HuH-7.5 (cell line): ENCODE data around the gene CDCA7L.
"Not testable (repeated sequence)": the region's sequence is repeated elsewhere in the genome, so short reads cannot be mapped to it uniquely, and the experiment has no call there.

Source experiments
- DNase-seq: peaks from one replicate; pipeline ENCODE4 v3.0.0; 2011; ENCODE audit warnings: low spot score

The CDCA7L gene

DNA sequence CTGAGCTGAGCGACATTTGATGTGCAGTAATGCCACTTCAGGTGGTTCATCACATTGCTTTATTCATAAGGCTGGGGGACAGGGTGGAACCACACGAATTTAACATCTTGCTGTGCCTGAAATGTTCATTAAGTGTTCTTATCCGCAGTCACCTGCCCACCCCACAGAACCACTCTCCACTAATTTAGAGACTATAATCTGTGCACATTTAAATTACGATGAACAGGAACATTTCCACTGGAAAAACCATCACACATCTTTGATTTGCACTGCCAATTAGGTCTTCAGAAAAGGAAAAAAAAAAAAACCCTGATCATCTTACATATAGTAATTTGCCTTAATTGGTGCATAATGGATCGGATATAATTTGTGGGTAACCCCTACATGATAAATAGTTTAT is 2.3 kb downstream of the CDCA7L start:
- no peak for DNase-seq

DNA sequence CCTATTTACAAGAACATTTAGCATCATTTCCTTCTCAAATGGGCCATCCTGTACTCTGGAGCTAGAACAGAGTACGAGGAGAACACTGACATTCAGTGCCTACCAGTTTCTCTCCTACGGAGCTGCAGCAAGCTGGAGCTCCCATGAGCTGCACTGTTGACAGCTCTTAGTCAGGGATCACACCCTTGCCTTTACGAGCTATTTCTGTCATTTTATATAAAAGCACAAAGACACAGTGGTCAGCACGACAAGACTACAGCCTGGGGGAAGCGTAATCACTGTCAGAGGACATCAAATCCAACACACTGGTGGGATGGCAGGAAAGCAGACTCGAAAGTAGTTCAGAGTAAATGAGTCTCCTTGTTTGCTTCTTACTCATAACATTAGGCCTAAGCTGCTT is 2.7 kb downstream of the CDCA7L start:
- no peak for DNase-seq

- DNase-seq, result no peak
These were observed 4.0 kb downstream of the CDCA7L start for GRCh38 chr7:21941611-21942141.

- DNase-seq, result no peak
These were observed 5.8 kb downstream of the CDCA7L start for GRCh38 chr7:21939858-21940372.

DNA sequence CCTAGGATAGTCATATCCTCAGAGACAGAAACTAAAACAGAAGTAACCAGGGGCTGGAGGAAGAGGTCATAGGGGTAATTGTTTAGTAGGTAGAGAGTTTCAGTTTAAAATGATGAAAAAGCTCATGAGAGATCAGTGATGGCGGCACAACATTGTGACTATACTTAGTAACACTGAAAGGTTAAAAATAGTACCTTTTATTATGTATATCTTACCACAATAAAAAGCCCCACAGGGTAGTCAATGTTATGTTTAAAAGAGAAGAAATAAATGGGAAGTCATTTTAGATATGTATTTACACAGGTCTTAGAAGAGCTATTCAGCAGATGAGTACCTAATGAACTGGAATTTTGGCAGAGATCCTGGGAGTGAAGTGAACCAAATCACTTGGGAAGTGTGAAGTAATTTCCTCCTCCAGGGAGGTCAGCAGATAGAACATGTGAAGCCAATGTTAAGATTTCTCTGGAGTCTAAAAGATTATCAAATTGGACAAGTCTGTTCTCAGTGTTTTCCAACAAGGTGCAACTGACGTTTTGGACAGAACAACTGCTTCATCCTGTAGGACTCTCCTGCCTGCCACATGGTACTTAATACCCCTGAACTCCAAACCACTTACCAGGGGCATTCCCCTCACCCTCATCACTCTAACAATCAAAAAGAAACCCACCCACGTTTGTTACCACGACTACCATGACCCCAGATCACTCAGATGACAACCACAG is 6.4 kb downstream of the CDCA7L start:
- no peak for DNase-seq

DNA sequence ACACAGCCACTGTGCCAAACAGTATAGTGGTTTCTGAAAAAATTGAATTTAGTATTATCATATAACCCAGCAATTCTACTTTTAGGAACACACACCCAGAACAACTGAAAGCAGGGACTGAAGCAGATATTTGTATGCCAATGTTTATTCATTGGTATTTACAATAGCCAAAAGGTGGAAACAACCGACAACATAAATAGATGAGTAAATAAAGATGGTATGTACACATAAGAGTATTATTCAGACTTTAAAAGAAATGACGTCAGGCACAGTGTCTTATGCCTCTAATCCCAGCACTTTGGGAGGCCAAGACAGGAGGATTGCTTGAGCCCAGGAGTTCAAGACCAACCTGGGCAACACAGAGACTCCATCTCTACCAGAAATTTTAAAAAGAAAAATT is 7.2 kb downstream of the CDCA7L start:
- no peak for DNase-seq

DNA sequence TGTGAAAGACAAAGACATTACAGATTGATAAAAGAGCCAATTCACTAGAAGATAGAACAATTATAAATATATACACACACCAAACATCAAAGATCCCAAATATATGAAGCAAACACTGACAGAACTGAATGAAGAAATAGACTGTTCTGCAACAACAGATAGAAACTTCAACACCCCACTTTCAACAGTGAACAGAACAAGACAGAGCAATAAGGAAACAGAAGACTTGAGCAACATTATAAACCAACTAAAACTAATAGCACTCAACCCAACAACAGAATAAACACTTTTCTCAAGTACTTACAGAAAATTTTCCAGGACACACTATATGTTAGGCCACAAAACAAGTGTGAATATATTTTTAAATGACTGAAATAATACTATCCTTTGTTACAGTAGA is 10.9 kb downstream of the CDCA7L start:
- no peak for DNase-seq

GRCh38 chr7:21933293-21933692 is 12.4 kb downstream of the CDCA7L start:
- not testable (repeated sequence) for DNase-seq

DNA sequence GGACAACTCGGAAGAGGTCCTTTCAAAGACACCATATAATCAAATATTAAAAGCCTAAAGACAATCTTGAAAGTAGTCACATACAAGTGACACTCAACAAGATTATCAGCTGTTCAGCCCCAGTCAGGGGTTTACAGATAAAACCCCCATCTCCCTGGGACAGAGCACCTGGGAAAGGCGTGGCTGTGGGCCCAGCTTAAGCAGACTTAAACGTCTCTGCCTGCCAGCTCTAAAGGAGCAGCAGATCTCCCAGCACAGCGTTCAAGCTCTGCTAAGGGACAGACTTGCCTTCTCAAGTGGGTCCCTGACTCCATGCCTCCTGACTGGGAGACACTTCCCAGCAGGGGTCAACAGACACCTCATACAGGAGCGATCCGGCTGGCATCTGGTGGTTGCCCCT is 18.0 kb downstream of the CDCA7L start:
- no peak for DNase-seq

DNA sequence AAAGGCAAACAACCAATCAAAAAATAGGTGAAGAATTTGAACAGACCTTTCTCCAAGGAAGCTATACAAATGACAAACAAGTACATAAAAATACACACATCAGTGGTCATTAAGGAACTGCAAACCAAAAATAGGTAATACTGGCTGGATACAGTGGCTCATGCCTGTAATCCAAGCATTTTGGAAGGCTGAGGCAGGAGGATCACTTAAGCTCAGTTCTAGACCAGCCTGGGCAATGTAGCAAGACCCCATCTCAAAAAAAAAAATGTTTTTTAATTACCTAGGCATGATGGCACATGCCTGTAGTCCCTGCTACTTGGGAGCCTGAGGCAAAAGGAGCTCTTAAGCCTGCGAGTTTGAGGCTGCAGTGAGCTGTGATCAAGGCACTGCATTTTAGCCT is 19.3 kb downstream of the CDCA7L start:
- no peak for DNase-seq

DNA sequence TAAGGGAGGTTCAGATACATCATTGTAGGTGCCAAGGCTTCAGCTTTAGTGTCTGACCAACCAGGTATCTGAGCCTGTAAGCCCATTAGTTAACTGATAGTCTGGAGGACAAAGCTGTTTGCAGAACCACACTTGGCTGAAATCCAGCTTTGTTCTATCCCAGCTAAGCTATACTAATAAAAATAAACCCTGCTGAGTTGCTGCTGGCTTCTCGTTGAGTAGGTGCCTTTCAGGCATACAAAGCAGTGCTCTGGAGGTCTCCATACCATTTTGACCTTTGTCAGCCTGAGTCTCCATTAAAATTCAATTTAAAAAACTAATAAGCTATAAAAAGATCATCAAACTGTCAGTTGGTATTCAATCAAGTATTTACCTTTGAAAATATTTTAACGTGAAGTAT is 22.0 kb downstream of the CDCA7L start:
- DNase-seq, result no peak

- DNase-seq, result no peak
These were observed 23.1 kb downstream of the CDCA7L start for GRCh38 chr7:21922605-21923004.

DNA sequence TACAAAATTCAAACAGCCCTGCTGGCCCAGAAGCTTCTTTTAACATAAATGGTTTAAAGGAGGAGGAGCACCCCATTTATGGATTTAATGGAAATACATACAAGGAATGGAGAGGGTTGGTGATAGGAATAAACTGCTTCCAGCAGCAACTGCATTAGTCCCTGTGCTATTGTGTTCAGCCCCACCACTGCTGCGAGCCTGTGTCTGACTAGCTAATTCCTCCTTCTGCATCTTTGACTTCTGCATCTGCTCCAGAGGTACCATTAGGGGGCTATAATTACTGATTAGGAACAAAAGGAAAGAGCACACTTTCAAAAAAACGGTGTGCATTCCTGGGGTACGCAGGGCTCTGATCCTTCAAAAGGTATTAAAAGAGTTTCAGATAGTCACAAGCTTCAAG is 24.8 kb downstream of the CDCA7L start:
- DNase-seq, result no peak

DNA sequence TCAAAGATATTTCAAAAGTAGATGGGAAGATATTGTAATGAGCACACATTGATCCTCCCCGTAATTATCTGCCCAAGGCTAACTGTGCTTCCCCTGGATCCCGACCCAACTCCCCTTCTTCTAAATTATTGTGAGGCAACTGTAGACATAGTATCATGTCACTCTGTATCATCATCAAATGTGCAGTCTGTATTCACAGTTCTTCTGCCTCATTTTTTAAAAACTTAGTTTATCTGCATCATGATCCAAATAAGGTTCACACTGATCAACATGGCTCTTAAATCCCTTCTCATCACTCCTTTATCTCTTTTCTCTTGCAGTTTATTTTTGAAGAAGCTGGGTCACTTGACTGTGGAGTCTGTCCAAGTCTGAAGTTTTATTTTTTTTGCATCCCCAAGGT is 27.5 kb downstream of the CDCA7L start:
- DNase-seq, result no peak

GRCh38 chr7:21916629-21917028 is 29.1 kb downstream of the CDCA7L start:
- no peak for DNase-seq

DNA sequence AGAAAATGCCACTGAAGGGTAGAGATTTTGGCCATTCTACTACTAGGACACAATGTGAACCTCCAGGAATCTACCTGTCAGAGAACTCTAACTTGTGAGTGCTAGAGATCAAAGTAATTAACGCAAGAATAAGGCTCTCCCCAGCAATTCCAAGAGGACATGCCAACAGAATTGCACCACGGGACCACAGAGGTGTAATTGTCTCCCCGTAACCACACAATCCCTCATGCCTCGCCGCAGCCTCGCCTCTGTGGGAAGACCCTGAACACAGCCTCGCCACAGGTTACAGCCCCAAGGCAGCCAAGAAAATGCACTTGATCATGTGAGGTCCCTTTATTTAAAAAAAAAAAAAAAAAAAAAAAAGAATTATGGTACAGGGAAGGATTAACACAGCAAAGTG is 29.5 kb downstream of the CDCA7L start:
- no peak for DNase-seq

DNA sequence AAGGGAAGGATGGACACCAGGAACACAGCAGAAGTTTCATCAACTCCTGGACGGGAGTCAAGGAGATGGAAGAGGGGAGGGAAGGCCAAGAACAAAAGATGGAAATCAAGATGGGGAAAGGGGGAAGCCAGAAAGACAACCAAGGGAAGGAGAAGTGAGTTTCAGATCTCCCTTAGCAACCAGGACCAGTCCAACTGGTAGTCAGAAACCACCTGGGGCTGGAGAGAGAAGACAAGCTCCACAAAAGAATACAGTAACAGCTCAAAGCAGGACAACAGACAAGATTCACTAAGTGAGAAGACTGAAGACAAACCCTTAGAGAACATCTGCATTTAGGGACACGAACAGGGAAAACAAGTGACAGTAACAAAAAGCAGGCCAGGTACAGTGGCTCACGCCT is 30.6 kb downstream of the CDCA7L start:
- no peak for DNase-seq

- DNase-seq, result no peak
These were observed 31.0 kb downstream of the CDCA7L start for GRCh38 chr7:21914671-21915070.

- no peak for DNase-seq
These were observed 32.5 kb downstream of the CDCA7L start for GRCh38 chr7:21912931-21913780.

DNA sequence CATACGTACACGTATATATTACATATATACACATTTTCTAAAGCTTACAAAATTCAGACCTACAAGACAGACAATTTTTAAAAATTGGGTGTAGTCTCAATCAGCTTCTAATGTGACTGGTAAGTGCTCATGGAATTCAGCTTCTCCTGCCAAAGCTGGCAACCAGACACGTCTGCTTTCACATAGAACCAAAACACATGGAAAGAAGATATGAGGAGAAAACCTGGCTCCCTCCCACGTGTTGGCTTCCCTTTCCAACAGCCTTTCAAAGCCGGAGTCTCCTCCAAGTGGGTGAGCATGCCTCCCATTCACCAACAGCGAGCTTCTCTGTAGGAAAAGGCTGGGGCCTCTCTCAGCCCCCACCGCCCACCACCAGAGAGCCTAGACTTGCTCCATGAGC is 33.4 kb downstream of the CDCA7L start:
- no peak for DNase-seq

DNA sequence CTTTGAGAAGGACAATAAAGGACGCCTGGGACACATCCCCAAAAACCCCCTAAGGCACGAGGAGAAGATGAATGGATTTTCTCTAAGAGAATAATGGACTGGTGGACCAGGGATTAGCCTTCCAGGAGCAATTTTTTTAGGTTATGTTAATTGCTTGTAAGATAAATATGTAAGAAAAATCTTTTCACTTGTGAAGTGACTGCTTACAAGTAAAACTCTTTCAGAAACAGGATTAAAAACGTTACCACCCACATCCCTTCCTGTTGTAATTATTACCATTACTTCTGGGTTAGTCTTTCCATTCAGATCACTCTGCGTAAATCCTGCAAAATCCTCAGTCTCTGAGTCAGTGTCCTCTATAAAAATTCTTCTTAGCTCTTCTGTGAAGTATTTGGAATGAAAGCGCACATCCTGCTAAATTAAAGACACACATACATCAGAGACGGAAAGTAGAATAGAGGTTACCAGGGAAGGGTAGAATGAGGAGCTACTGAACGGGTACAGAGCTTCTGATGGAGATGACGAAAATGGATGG is 34.3 kb downstream of the CDCA7L start:
- DNase-seq, result no peak

- no peak for DNase-seq
These were observed 35.4 kb downstream of the CDCA7L start for GRCh38 chr7:21910253-21910652.

DNA sequence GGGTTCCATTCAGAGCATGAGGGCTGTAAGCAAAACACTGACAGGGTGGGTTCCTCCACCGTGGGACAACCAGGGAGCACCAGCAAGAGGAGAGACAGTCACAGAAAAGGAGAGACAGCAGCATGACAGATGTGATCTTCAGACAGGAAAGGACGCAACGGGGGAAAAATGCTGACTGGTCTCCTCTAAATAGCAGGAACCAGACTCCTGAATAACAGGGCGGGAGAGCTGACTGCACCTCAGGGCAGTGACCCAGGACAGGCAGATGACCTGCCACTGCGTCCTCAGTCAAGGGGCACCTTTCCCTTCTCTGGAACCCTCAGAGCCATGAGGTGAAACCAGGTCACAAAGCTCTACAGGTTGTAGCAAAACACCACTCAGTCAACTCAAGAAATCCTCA is 37.0 kb downstream of the CDCA7L start:
- DNase-seq, result no peak
